IPS DF 4.7 (cell line): Measurements from ENCODE around the gene PLEKHG1.

Experiments
- DNase-seq: peaks from one replicate; pipeline ENCODE4 v3.0.0-alpha.2; 2013; ENCODE audit warnings: low spot score; ENCODE audit errors: extremely low read depth

The PLEKHG1 gene

DNA sequence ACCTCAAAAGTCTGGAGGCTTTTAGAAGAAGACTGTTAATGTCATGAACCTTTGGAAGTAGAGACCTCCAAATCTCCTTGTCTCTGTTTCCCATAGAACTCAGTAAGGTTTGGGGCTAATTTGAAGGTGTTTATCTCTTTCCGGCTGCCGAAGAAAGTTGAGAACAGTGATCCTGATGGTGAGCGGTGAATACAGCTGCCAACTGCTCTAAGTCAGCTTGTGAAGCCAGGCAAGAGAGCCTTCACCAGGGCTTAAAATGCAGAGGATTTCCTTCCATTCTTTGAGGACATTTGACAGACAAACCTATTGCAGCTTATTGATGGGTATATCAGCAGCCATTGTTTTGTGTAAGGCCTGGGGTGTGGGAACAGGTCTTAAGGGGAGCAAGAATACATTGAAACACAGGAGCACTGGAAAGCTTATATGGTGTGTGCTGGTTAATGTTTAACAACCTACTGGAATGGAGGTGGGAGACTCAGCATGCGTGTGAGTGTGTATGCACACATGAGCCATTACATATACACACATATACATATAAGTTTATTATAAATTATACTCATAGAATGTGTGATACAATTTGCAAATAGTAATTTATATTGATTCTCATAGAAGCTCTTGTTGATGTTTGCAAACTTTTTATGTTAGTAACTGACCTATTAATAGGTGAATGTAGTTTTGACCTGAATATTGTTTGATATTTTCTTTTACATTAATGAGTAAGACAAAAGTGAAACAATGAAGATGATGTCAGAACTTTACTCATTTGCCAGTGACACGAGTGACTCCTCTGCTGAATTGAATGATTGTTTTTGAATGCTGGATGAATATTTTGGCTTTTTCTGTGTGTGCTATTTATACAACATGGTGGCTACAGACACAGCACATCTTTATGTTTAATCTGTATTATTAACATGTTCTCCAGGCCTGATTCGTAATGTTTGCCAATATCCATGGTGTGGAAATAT lies 18.1 kb downstream of the PLEKHG1 start:
- DNase-seq: no peak

DNA sequence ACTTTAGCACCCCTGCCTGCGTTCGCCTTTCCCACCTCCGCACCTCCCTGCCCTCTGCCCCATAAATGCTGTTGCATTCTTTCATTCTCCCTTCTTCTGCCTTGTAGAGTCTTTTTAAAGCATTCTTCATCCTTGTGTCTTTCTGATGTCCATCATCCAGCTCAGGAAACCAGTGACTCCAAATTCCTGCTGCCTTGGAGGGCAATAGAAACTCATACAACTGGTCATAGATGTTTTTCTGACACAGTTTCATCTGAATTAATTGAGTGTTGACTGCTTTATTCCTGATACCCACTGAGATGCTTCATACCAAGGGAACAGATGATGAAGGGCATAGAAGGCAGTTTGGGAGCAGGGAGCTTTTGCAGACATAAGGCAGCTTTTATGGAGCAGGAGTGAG lies 19.6 kb downstream of the PLEKHG1 start:
- DNase-seq: no peak

DNA sequence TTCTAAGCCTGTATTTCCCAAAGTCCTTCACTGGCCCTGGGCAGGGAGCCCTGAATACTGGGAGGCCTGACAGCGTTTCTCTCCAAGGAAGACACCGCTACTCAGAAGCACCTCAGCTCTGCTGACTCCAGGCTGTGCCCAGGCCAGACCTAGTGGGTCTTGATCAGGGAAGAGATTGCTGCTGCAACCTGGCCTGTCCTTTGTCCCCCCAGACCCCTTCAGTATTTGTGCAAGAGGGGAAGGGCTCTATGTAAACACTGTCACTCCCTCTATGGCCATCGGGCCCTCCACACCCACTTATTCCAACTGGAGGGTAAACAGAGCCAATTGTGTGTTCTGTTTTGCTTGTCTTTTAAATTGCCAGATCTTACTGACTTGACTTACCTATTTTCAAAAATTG lies 20.6 kb downstream of the PLEKHG1 start:
- DNase-seq: no peak

DNA sequence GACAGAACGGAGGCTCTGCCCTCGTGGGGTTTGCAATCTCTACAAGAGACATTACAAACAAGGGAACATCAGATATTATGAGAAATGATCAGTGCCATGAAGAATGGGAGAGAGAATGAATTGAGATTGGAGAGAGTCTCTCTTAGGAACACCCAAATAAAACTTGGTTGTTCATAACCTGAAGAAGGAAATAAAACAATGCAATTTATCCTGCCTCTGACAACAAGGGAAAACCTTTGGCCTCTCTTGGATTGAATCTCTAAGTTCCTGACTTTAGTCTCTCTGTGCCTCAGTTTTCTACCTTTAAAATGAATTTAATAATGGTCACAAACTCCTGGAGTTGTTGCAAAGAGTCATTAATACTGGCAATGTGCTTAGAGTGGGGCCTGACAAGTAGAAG lies 21.1 kb downstream of the PLEKHG1 start:
- no peak for DNase-seq

DNA sequence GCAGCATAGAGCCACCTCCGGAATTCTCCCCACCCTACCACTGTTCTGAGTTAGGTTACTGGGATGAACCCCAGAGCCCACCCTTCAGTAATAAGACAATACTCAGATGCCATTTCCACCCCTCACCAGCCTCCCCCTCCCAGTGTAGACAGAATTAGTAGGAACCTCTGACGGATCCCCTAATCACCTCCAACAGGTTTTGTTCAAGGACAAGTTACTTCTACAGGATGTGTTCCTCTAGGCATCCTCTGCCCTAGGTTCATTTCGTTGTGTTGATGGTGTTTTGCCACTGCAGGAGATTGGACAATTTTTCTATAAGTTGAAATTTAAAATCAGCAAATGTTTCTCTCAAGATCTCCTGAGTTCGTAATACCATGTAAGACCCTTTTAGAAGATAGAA lies 22.8 kb downstream of the PLEKHG1 start:
- no peak for DNase-seq

DNA sequence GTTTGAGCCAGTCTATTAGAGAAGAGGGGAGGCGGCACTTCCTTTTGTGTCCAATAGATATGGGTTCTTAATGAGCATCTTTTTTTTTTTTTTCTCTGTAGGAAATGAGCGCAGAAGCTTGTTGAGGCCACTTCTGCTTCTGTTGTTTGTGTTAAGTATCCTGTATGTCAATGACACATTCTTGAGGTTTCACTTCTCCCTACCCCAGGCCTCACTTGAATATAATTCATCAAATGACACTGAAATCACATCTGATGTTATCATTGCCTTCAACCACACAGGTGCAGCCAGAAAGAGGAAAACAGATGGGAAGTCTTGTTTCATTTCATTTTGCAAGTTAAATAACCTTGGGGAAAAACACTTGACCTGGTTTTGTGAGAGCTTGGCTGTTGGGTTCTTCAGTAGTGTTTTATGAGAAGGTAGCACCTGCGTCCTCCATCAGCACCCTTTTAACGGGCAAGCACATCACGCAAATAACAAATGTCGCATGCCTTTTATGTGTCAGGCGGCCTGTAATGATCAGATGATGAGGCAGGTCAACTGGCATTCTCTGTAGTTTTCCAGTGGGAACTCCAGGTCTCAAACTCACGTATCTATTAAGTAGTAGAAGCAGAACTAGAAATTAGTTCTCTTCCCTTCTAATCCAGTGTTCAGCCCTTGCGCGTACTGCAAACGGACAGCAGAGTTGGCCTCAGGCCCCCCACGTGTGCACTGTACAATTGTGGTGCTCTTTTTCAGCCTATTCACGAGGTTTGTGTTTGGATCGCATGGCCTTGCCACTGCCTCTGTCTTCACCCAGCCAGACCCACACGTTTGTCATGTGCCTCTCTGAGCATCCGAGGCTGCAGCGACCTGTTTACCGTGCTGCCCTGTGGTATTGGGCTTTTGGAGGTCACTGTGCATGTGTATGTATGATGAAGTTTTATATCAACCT lies 23.5 kb downstream of the PLEKHG1 start:
- no peak for DNase-seq

DNA sequence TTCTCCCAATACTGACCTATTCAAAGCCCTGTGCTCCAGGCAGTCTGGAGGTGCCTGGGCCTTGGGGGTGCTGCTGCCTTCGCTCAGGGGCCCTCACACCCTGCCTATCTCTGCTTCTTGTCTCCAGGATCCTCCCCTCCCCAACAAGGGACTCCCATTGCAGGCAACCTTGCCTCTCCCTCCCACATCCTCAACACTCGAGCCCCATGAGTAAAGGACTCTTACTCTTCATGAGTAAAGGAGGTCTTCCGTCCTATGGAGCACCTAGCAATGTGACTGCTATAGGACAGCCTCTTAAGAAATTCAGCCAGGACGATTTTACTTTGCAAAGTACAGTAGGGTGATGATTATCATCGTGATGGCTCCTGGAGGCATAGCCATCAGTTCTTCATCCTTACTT lies 24.5 kb downstream of the PLEKHG1 start:
- no peak for DNase-seq

DNA sequence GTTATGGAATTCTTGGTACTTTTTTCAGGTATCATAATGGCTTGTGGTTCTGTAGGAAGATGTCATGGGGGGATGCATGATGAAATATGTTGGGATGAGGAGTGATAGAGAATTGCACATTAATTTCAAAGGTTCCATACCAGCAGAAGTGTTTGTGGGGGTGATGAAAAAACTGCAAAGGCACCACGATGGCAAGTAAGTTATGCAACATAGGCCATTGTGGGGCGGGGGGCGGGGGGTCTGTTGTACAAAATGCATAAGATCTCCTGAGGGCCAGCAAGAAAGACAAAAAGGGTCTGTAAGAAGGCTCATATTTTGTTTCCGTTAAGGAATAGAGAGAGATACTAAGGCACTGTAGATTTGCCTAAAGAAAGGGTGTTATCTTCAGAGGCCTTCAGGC lies 26.2 kb downstream of the PLEKHG1 start:
- no peak for DNase-seq

DNA sequence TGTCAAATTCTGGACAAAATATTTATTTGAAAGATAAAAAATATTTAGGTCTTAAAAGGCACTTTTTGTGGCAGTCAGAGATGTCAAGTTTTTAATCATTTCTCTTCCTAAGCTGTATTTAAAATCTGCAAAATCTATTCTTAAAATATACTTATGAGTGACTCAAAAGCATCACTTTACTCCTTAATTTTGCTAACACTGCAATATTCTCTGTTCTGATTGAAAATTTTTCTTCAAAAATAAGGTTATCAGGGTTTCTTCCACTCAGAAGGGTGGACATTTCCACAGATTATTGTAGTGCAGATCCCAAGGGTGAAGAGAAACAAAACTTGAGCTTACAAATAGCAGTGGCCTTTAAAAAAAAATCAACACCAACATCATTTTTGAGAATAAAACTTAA lies 27.5 kb downstream of the PLEKHG1 start:
- DNase-seq: no peak

DNA sequence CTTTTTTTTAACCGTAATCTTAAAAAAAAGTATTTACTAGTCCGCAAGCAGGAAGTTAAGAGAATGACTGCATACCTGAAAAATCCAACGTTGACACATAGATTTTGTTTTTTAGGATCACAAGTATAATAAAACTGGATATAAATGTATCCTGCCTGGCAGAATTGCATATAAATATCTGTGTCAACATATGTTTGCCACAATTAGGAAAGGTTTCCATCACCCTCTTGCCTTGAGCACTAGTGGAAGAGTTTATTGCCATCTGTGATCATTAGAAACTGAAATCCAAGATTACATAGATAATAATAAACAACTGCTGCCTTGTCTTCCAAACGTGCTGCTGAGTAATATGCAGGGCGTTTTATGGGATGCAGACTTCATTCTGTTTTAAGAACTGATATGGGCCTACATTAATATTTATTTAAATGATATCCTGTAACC lies 27.9 kb downstream of the PLEKHG1 start:
- no peak for DNase-seq

DNA sequence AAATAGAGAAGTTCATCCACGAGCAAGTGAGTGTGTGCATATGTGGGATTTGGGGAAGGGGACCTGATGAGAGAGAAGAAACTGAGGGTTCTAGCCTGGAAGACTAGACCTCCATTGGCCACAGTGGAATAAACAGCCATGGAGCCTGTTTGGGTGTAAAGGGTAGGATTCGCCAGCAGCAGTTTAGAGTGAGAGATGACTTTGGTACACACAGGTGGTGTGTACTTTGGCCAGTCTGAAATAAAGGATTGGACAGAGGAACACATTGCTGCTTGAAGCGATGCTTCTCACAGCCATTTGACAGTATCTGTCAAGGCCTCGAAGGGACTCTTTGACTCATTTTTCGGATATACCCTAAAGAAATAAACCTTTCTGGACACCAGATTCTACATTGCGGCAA lies 29.2 kb downstream of the PLEKHG1 start:
- no peak for DNase-seq

DNA sequence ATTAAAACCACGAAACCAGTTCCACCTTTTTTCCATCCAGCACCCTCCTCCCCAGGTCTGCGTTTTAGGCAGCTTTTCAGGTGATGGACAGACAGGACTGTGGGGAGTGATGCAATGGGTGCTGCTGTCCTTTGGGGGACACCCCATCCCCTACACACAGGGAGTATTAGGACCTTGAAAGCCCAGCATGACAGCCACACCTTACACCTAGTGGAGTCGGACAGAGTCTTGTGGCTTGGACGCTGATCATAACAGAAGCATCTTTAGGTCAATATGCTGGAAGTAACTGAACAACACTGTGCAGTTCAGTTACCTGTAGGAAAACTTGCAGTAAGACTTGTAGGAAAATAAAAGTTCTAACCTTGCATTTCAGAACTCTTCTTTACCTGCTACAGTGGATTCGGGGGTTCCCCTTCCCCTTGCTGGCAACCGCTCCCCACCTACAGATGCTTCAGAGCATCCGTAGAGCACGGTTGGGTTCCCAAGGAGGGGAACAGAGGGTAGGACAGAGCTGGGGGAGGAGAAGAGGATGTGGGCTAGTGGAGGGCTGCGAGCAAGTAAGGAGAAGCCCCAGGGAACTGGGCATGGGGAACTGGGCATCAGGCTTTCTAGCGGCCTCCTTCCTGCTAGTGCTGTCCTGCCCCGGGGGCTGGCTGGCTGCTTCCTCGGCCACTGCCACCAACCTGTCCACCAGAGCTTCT lies 31.7 kb downstream of the PLEKHG1 start:
- no peak for DNase-seq

DNA sequence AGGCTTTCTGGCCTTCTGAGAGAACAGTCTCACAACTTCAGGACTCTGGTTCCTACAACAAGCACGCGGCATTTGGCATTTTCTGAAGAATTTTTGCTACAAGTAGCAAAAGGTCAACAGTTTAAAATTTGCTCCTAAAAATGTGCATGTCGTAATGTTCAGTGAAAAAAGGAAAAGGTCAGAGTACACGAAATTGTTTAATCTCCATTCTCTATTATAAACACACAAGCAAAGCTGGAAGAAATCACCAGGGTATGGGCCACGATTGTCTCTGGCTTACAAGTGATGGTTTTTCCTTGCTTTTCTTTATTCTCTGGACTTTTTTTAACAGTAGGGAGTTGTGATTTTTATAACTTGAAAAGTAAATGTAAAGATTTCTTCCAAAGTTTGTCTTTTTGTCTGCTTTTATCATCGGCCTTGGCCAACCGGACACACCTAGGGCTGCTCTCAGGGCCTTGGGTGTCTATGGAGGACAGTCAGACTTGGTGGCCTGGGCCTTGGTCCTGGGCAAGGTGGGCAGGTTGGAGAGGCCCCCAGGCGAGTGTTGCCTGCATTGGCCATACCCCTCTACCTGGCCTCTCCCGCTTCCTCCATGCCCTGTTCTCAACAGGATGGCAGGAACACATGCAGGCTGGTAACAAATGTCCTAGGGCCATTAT lies 32.4 kb downstream of the PLEKHG1 start:
- DNase-seq: no peak

DNA sequence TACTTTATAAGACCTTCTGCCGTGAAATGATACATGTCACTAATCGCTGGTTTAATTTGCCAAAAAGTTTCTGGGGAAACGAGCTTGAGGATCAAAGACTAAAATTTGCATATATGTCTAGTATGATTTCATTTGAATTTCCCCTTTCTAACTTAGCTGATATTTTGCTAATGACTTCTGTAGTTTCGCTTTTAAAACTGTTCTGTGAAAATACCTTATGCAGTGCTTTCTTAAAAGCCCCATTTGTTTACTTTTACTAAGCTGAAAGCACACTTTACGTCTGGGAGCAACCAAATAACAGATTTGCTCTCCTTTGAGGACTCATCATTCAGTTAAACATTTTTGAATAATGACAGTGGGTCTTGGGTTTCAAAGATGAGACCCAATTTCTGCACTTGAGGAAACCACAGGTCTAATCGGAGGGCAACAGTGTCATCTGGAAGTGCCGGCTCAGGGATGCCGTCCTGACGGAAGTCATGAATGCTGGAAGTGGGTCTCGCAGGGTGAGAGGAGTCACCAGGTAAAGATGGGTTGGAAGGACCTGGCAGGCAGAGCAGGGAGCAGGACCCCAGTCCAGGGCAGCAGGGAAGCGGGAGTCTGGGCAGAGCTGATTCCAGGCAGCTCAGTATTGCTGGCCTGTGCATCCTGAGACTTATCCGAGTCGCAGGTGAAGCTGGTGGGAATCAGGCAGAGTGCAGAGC lies 33.2 kb downstream of the PLEKHG1 start:
- DNase-seq: no peak

DNA sequence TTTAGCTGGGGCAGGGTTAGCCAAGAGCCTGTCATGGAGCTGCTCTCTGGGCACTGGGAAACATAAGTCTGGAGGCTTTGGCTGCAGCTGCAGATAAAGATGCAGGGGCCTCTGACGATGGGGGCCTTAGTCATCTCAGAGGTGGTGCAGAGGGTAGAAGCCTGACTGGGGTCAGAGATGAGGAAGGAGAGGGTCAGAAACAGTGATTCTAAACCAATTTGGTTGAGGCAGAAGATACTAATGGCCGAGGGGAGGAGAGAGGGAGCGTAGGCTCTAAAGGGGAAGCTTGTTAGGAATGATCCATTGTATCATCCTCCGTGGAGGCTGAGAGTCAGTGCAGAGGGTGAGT lies 33.8 kb downstream of the PLEKHG1 start:
- no peak for DNase-seq

DNA sequence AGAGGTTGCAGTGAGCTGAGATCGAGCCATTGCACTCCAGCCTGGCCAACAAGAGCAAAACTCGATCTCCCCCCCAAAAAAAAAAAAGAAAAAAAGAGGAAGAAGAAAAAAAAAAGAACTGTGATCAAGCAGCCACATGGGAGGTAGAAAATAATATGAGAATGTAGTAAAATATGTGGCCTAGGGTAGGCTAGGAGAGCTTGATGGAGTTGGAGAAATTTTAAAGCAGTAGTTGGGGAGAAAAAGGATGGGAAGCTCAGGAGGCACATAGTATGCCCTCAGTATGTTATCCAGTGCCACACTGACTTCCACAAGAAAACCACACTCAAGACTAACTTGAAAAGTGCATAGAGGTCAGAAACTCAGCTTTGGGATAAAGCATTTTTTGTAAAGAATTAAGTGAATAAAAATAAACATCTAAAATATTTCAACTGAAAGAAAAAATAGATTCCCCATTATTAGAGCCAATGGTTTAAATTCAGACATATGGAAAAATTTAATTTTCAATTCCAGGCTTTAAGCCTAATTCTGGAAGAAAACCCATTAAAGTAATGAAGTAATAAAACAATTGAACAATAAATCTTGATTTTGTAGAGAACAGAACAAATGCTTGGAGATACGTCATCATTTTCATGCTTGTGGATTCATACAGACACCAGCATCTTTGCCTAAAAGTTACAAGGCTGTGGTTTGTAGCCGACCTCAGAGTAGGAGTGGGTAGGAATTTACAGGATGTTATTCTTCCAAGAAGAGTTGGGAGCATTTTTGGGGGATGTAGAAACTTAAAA lies 34.7 kb downstream of the PLEKHG1 start:
- DNase-seq: no peak

DNA sequence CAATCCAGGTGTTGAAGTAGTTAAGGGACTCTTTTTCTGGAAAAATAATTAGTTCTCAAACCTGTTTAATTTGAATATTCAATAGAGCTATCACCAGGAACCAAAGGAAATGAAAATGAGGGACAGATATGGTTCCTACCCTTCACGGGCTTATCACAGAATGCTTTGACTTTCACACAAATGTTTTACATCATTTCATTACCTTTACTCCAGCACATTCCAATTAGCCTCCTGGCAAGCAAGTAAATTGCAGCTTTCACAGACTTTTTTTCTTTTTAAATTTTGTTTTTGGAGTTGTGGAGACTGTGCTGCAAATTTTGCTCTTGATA lies 35.2 kb downstream of the PLEKHG1 start:
- DNase-seq: no peak

DNA sequence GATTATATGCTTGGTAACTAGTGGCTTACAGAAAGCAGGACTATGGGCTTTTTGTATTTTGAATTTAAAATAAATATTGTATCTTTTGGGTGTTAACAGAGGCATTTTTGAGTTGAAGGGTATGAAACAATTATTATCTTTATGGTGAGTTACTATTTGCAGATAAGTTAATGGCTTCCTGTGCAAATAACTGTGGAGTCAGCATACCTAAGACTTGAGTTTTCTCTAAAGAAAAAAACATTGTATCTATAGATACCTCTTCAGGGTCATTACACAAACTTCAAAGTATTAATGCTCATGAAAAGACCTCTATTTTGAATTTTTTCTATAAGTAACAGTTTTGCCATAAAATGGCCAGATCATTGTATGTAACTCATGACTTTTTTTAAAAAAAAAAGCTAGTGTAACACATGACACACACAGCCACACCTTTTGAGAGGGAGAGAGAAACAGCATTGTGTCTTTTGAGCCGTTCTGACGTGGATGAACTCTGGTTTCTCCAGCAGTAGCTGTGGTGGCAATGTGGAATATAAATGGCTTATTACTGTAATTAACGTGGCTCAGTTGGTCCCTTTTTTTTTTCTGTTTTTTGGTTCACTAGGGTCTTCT lies 36.3 kb downstream of the PLEKHG1 start:
- no peak for DNase-seq

DNA sequence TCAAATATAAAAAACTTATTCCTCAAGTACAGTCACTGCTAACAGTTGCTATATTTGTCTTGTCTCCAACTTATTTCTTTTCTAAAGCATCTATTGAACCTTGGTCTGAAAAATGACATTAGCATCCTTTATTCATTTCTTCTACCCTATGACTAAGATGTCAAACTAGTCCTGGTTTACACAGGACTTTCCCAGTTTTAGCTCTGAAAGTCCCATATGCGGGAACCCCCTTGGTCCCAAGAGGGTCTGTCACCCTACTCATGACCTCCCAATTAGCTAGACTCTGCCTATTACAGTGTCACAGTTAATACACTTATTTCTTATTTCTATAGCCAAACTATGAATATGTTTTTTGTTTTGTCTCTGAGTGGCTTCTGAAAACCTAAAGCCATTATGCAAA lies 37.1 kb downstream of the PLEKHG1 start:
- no peak for DNase-seq
